Muscle layer of colon (tissue), 2 donors: ENCODE data around the gene ARL10.
A peak's percentile ranks its signal among the peaks of the same experiment; 100 is the strongest.

Experiments used
- H3K27ac ChIP-seq: one replicate; pipeline ENCODE4 v1.7.0; 2013; ENCODE audit warnings: low read depth, mild to moderate bottlenecking, low read length, moderate library complexity
- H3K27me3 ChIP-seq, 2 donors: one replicate each; pipeline ENCODE4 v1.7.0; 2013; ENCODE audit warnings: low read length in 2 of 2, mild to moderate bottlenecking in 2 of 2; ENCODE audit not compliant: insufficient read depth in 2 of 2, control insufficient read depth in 1 of 2
- H3K36me3 ChIP-seq: one replicate; pipeline ENCODE4 v1.7.0; 2013; ENCODE audit warnings: mild to moderate bottlenecking, low read length; ENCODE audit not compliant: insufficient read depth
- H3K4me1 ChIP-seq: one replicate; pipeline ENCODE4 v1.7.0; 2013; ENCODE audit warnings: mild to moderate bottlenecking, low read length; ENCODE audit not compliant: insufficient read depth
- H3K4me3 ChIP-seq, 2 donors: one replicate each; pipeline ENCODE4 v1.7.0; 2013; ENCODE audit warnings: low read length in 2 of 2, low read depth in 1 of 2, mild to moderate bottlenecking in 1 of 2, moderate library complexity in 1 of 2
- H3K9ac ChIP-seq: one replicate; pipeline ENCODE4 v1.7.0; 2013; ENCODE audit warnings: low read length
- H3K9me3 ChIP-seq: one replicate; pipeline ENCODE4 v1.7.0; 2013; ENCODE audit warnings: mild to moderate bottlenecking, low read length
- donor health status: abdominal sarcoma.
- donor health status: Adenocarcinoma of cecum.

ARL10 gene

GRCh38 chr5:176415952-176416924 lies 51.0 kb downstream of the ARL10 start, which contains the start of gene CLTB:
Gene CLTB (minus strand): TSS chr5:176416539. CDS start chr5:176416363, 176 bp downstream.
- peaks cover 35% of the 10 kb centered on the region for H3K4me1 ChIP-seq
- no peaks in the 10 kb centered on the region for H3K27me3 ChIP-seq
- peak within 1 kb of the TSS; percentile 48 to 89 for H3K4me3 ChIP-seq
- H3K36me3 ChIP-seq = peaks cover 2% of the 10 kb centered on the region
- H3K27ac ChIP-seq = peak within 1 kb of the TSS; percentile 83
- peak within 1 kb of the TSS; percentile 86 for H3K9ac ChIP-seq
- no peaks in the 10 kb centered on the region for H3K9me3 ChIP-seq

- H3K9ac ChIP-seq = peak overlapping the region; percentile 39
- H3K4me1 ChIP-seq = peaks cover 35% of the 10 kb centered on the region
- H3K9me3 ChIP-seq = no peaks in the 10 kb centered on the region
Measured at GRCh38 chr5:176416965-176417364, 51.7 kb downstream of the ARL10 start.

GRCh38 chr5:176418251-176418650 lies 53.0 kb downstream of the ARL10 start:
- H3K9me3 ChIP-seq = no peaks in the 10 kb centered on the region
- peaks cover 31% of the 10 kb centered on the region for H3K4me1 ChIP-seq
- no peaks in the 10 kb centered on the region for H3K36me3 ChIP-seq
- no peak overlapping the region for H3K9ac ChIP-seq
- no peak overlapping the region for H3K4me3 ChIP-seq
- H3K27me3 ChIP-seq = no peaks in the 10 kb centered on the region
- H3K27ac ChIP-seq = no peak overlapping the region

More at GRCh38 chr5:176416965-176417364, 51.7 kb downstream of the ARL10 start:
- Histone ChIP-seq H3K27ac (peak overlapping the region; percentile 10), H3K4me3 (peak overlapping the region in 1 of 2 donors; percentile 53), H3K27me3 (no peaks in the 10 kb centered on the region), H3K36me3 (no peaks in the 10 kb centered on the region)

GRCh38 chr5:176420086-176420485 lies 54.8 kb downstream of the ARL10 start:
- Histone ChIP-seq H3K4me1 (peaks cover 13% of the 10 kb centered on the region), H3K36me3 (no peaks in the 10 kb centered on the region), H3K4me3 (no peak overlapping the region), H3K27me3 (no peaks in the 10 kb centered on the region), H3K27ac (no peak overlapping the region), H3K9ac (no peak overlapping the region), H3K9me3 (no peaks in the 10 kb centered on the region)

- Histone ChIP-seq H3K27me3 (no peaks in the 10 kb centered on the region), H3K36me3 (no peaks in the 10 kb centered on the region), H3K9ac (no peak overlapping the region), H3K9me3 (no peaks in the 10 kb centered on the region), H3K4me1 (peaks cover 7% of the 10 kb centered on the region), H3K4me3 (no peak overlapping the region), H3K27ac (no peak overlapping the region)
Measured at GRCh38 chr5:176420972-176421544, 55.8 kb downstream of the ARL10 start.

- Histone ChIP-seq H3K4me1 (no peaks in the 10 kb centered on the region), H3K9me3 (no peaks in the 10 kb centered on the region), H3K9ac (no peak overlapping the region), H3K4me3 (no peak overlapping the region), H3K27ac (no peak overlapping the region), H3K27me3 (no peaks in the 10 kb centered on the region), H3K36me3 (no peaks in the 10 kb centered on the region)
Measured at GRCh38 chr5:176424181-176424580, 58.9 kb downstream of the ARL10 start.

GRCh38 chr5:176425138-176425537 lies 59.9 kb downstream of the ARL10 start:
- Histone ChIP-seq H3K4me1 (no peaks in the 10 kb centered on the region), H3K9me3 (no peaks in the 10 kb centered on the region), H3K9ac (no peak overlapping the region), H3K4me3 (no peak overlapping the region), H3K36me3 (no peaks in the 10 kb centered on the region), H3K27ac (no peak overlapping the region), H3K27me3 (no peaks in the 10 kb centered on the region)

GRCh38 chr5:176425791-176426190 lies 60.5 kb downstream of the ARL10 start:
- no peaks in the 10 kb centered on the region for H3K27me3 ChIP-seq
- no peaks in the 10 kb centered on the region for H3K4me1 ChIP-seq
- H3K9ac ChIP-seq = no peak overlapping the region
- H3K4me3 ChIP-seq = no peak overlapping the region
- H3K27ac ChIP-seq = no peak overlapping the region
- H3K9me3 ChIP-seq = no peaks in the 10 kb centered on the region
- H3K36me3 ChIP-seq = no peaks in the 10 kb centered on the region

- no peaks in the 10 kb centered on the region for H3K27me3 ChIP-seq
- H3K9ac ChIP-seq = no peak overlapping the region
- no peak overlapping the region for H3K4me3 ChIP-seq
- no peak overlapping the region for H3K27ac ChIP-seq
- H3K4me1 ChIP-seq = no peaks in the 10 kb centered on the region
- H3K36me3 ChIP-seq = no peaks in the 10 kb centered on the region
- H3K9me3 ChIP-seq = no peaks in the 10 kb centered on the region
Measured at GRCh38 chr5:176426876-176427275, 61.6 kb downstream of the ARL10 start.

GRCh38 chr5:176427971-176428370 lies 62.7 kb downstream of the ARL10 start:
- no peaks in the 10 kb centered on the region for H3K4me1 ChIP-seq
- no peaks in the 10 kb centered on the region for H3K36me3 ChIP-seq
- no peak overlapping the region for H3K4me3 ChIP-seq
- no peaks in the 10 kb centered on the region for H3K27me3 ChIP-seq
- no peak overlapping the region for H3K9ac ChIP-seq
- no peaks in the 10 kb centered on the region for H3K9me3 ChIP-seq
- no peak overlapping the region for H3K27ac ChIP-seq

- Histone ChIP-seq H3K9ac (no peak overlapping the region), H3K4me3 (no peak overlapping the region), H3K9me3 (no peaks in the 10 kb centered on the region), H3K27me3 (no peaks in the 10 kb centered on the region), H3K4me1 (no peaks in the 10 kb centered on the region), H3K36me3 (no peaks in the 10 kb centered on the region), H3K27ac (no peak overlapping the region)
Measured at GRCh38 chr5:176429972-176430371, 64.7 kb downstream of the ARL10 start.
